Ascending aorta (tissue), 2 donors: ENCODE measurements around the gene NFKBIE. TPM values are rescaled to one million over a fixed set of nuclear protein-coding genes. Genes with fewer than 3 reads are reported as not detected.
A peak's percentile ranks its signal among the peaks of the same experiment; 100 is the strongest.

Experiments used
- DNase-seq, 2 donors: peaks; one replicate each; pipeline ENCODE4 v3.0.0-alpha.2; 2019; ENCODE audit warnings: low spot score in 2 of 2
- H3K27ac ChIP-seq, 2 donors: fragments of 200-600 bp; sonication (generic); one replicate each; pipeline ENCODE4 v1.5.1; 2016 to 2017; ENCODE audit warnings: mild to moderate bottlenecking in 1 of 2
- H3K27me3 ChIP-seq: fragments of 200-600 bp; sonication (generic); one replicate; pipeline ENCODE4 v1.5.1; 2017
- H3K36me3 ChIP-seq, 2 donors: fragments of 200-600 bp; sonication (generic); one replicate each; pipeline ENCODE4 v1.5.1; 2016
- H3K4me1 ChIP-seq, 2 donors: fragments of 200-600 bp; sonication (generic); one replicate each; pipeline ENCODE4 v1.5.1; 2016 to 2017; ENCODE audit warnings: mild to moderate bottlenecking in 1 of 2
- H3K4me3 ChIP-seq, 2 donors: fragments of 200-600 bp; sonication (generic); one replicate each; pipeline ENCODE4 v1.5.1; 2016 to 2017; ENCODE audit warnings: mild to moderate bottlenecking in 1 of 2
- H3K9me3 ChIP-seq, 2 donors: fragments of 200-600 bp; sonication (generic); one replicate each; pipeline ENCODE4 v1.5.1; 2016
- intact Hi-C: fragments of 100-400 bp; cut with DNase I; formaldehyde crosslinking; loops from one replicate; pipeline ENCODE4 v1.15.1; 2023
- total RNA-seq: library from RNA; depleted of rRNA; stranded (reverse); fragments of >200 nt; gene quantifications from one replicate; pipeline ENCODE4 v1.1.0, GENCODE V29; 2016
- TF ChIP-seq, protein P1 (sequence below), 3 experiments: fragments of 200-600 bp in 2 of 3; fragments of 450-650 bp in 1 of 3; sonication (generic) in 2 of 3; IDR thresholded peaks; one replicate each; pipeline ENCODE4 v1.5.1; 2016 to 2019; ENCODE audit warnings: antibody characterized with exemption in 3 of 3, mild to moderate bottlenecking in 1 of 3, moderate library complexity in 1 of 3

Gene NFKBIE
- total RNA-seq, 1 donor from 2014 or later: 1.9 TPM

DNA sequence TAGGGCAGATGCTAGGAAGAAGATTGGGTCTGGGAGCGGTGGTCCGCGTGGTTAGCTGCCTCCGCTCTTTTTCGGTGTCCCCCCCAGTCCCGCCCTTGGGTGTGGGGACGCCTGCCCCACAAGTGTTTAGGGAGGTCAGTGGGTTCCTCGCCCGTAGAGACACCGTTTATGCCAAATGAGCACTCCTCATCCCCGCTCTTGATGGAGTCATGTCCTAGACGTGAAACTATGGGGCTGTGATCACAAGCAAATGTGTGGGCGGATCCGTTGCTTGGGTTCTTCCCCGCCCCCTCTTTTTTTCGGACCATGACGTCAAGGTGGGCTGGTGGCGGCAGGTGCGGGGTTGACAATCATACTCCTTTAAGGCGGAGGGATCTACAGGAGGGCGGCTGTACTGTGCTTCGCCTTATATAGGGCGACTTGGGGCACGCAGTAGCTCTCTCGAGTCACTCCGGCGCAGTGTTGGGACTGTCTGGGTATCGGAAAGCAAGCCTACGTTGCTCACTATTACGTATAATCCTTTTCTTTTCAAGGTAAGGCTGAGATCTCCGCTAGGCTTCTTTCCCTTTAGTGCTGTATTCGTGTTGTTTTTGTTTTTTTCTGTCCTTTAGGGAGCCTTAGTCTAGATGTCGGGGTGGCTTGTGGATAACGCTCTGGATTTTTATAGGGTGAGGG is 18.6 kb downstream of the NFKBIE start, which contains the start of gene HSP90AB1:
Gene HSP90AB1 (plus strand): TSS at position 439 of the 675 bp plus-strand sequence. CDS start 1,529 bp downstream, outside the sequence.
- peak within 1 kb of the TSS; percentile 92 to 99 for H3K4me3 ChIP-seq
- peak; percentile 96 to 99 for DNase-seq
- peaks cover 0 to 30% of the 10 kb centered on the region in 2 donors for H3K4me1 ChIP-seq
- intact Hi-C loops: loop anchor here (1.0 to 5.0 kb wide), 5 partner anchors 8 to 1074 kb away; partner anchors contain the start of genes MRPL14, SRF, TMEM63B and VEGFA
- no peaks in the 10 kb centered on the region for H3K27me3 ChIP-seq
- H3K27ac ChIP-seq: peak within 1 kb of the TSS; percentile 99 to 100
- no peaks in the 10 kb centered on the region for H3K9me3 ChIP-seq
- peaks cover 31 to 32% of the 10 kb centered on the region in 2 donors for H3K36me3 ChIP-seq
- TF ChIP-seq, protein P1, sequence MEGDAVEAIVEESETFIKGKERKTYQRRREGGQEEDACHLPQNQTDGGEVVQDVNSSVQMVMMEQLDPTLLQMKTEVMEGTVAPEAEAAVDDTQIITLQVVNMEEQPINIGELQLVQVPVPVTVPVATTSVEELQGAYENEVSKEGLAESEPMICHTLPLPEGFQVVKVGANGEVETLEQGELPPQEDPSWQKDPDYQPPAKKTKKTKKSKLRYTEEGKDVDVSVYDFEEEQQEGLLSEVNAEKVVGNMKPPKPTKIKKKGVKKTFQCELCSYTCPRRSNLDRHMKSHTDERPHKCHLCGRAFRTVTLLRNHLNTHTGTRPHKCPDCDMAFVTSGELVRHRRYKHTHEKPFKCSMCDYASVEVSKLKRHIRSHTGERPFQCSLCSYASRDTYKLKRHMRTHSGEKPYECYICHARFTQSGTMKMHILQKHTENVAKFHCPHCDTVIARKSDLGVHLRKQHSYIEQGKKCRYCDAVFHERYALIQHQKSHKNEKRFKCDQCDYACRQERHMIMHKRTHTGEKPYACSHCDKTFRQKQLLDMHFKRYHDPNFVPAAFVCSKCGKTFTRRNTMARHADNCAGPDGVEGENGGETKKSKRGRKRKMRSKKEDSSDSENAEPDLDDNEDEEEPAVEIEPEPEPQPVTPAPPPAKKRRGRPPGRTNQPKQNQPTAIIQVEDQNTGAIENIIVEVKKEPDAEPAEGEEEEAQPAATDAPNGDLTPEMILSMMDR (IDR thresholded peaks at IDR 0.05): peak in 1 of 3 experiments; percentile 9

DNA sequence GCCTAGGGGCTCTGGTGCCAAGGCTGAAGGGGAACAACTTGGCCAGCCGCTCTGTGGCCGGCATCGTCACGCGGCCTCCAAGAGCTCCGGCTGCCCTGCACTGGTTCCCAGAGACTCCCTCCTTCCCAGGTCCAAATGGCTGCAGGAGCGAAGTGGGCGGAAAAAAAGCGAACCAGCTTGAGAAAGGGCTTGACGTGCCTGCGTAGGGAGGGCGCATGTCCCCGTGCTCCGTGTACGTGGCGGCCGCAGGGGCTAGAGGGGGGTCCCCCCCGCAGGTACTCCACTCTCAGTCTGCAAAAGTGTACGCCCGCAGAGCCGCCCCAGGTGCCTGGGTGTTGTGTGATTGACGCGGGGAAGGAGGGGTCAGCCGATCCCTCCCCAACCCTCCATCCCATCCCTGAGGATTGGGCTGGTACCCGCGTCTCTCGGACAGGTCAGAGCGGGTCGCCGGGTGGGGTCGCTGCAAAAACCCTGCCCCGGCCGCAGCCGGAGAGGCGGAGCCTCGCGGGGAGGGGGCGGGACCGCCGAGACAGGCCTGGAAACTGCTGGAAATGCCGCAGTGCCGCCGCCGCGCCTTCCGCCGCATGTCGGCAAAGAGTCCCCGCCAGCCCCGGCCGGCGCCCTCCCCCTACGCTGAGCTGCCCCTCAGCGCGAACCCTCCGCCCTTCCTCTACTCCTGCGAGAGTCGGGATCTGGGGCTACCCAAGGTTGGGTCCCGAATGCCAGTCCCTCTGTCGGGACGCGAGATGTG is 19.3 kb downstream of the NFKBIE start:
- Histone ChIP-seq H3K4me3 (peak overlapping the region; percentile 92 to 99), H3K27me3 (no peaks in the 10 kb centered on the region), H3K36me3 (peaks cover 24 to 25% of the 10 kb centered on the region in 2 donors), H3K9me3 (no peaks in the 10 kb centered on the region), H3K4me1 (peaks cover 0 to 23% of the 10 kb centered on the region in 2 donors), H3K27ac (peak overlapping the region; percentile 99 to 100)
- intact Hi-C loops: loop anchor here (1.0 to 5.0 kb wide), 5 partner anchors 8 to 1074 kb away; partner anchors contain the start of genes MRPL14, SRF, TMEM63B and VEGFA
- DNase-seq: peak; percentile 70 to 94
- TF ChIP-seq, protein P1 (IDR thresholded peaks at IDR 0.05): peak in 1 of 3 experiments; percentile 41

DNA sequence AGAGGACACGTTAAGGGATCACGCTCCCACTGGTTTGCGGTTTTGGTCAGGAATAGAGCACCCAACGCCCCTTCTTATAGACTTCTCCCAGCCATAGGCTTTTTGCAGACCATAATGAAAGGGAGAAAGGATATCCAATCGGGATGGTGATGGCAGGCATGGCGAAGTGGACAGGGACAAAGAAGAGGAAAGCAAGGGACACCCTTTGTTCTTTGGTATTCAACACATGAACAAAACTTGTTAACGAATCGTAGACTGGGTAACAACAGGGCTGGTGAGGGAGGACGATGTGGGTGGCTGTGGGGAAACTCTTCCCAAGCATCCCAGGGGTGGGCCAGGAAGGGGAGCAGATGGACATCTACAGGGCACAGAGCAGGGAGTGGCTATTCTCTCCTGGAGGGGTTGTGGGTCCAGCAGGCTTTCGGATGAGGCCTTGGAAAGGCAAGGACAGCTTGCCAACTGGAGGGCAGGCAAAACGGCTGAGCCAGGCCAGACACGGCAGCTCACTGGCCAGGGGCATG is 19.9 kb downstream of the NFKBIE start:
- TF ChIP-seq, protein P1 (IDR thresholded peaks at IDR 0.05): no peak
- peak overlapping the region; percentile 92 to 99 for H3K4me3 ChIP-seq
- DNase-seq: no peak
- intact Hi-C loops: loop anchor here (5.0 kb wide), 2 partner anchors 473 to 1073 kb away; partner anchors contain the start of genes SRF and VEGFA
- H3K36me3 ChIP-seq: peaks cover 18 to 19% of the 10 kb centered on the region in 2 donors
- H3K27me3 ChIP-seq: no peaks in the 10 kb centered on the region
- H3K27ac ChIP-seq: peak overlapping the region; percentile 99 to 100
- H3K9me3 ChIP-seq: no peaks in the 10 kb centered on the region
- H3K4me1 ChIP-seq: peaks cover 0 to 22% of the 10 kb centered on the region in 2 donors

DNA sequence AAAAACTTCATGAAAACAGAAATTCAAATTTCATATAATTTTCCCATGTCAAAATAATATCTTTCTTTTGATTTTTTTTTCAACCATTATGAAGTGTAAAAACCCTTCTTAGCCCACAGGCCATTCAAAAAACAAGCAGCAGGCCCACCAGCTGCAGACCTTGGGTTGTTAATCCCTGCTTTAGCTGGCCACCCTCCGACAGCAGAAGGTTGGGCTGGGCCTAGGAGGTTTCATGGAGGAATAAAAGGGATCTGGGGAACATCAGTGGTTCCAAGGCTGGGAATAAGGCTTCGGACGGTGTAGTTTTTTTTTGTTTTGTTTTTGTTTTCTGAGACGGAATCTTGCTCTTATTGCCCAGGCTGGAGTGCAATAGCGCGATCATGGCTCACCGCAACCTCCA is 22.0 kb downstream of the NFKBIE start:
- H3K36me3 ChIP-seq: no peaks in the 10 kb centered on the region
- intact Hi-C loops: no loop called here
- no peak overlapping the region for H3K27ac ChIP-seq
- no peaks in the 10 kb centered on the region for H3K9me3 ChIP-seq
- peaks cover 0 to 13% of the 10 kb centered on the region in 2 donors for H3K4me1 ChIP-seq
- no peaks in the 10 kb centered on the region for H3K27me3 ChIP-seq
- DNase-seq: no peak
- TF ChIP-seq, protein P1 (IDR thresholded peaks at IDR 0.05): no peak
- no peak overlapping the region for H3K4me3 ChIP-seq

DNA sequence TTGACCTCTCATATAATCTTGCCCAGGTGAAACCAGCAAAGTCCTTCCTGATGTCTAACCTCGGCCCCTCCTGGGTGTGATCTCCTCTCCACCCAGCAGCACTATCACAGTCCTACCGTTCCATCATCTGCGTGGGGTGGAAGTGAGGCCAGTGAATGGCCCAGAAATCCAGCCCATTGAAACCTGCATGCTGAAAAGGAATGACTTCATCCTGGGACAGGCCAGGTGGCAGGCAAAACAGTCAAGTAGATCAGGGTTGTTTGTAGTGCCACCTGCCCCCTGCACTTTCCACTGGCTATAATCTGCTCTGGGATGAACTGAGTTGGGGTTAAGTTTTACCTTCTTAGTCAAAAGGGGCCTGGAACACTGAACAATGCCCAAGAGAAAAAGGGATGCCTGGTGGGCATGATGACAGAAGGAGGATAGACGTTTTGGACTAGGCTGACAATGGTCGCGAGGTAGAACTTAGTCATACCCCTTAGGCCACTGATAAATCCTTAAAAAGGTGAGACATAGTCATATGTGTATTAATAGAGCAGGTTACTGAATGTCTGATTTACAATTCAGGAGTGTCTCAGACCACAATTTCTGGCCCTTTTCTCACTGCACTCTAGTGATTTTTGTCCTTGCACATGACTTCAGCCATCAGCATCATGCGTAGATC is 26.5 kb downstream of the NFKBIE start:
- no peak for DNase-seq
- TF ChIP-seq, protein P1 (IDR thresholded peaks at IDR 0.05): no peak
- intact Hi-C loops: loop anchor here (1.0 to 5.0 kb wide), 3 partner anchors 7 to 612 kb away; partner anchors contain the start of genes GTPBP2 and SLC35B2
- no peaks in the 10 kb centered on the region for H3K27me3 ChIP-seq
- no peaks in the 10 kb centered on the region for H3K9me3 ChIP-seq
- no peak overlapping the region for H3K4me3 ChIP-seq
- H3K36me3 ChIP-seq: peaks cover 4 to 9% of the 10 kb centered on the region in 2 donors
- H3K4me1 ChIP-seq: peaks cover 16 to 41% of the 10 kb centered on the region in 2 donors
- peak overlapping the region; percentile 97 to 100 for H3K27ac ChIP-seq
